AG04450 (cell line): ENCODE data around the gene LRIG1. TPM values are rescaled to one million over a fixed set of nuclear protein-coding genes. Genes with fewer than 3 reads are reported as not detected.

Experiments
- CTCF ChIA-PET: fragments of 300-600, 350-600 bp; formaldehyde crosslinking; extraction: SDS; loops from one replicate; lab custom pipeline; 2022; ENCODE audit warnings: antibody characterized with exemption, inconsistent platforms; lab: Charles Lee
- POLR2A ChIA-PET: fragments of 350-600 bp; formaldehyde crosslinking; extraction: SDS; loops from one replicate; lab custom pipeline; 2021; ENCODE audit warnings: antibody characterized with exemption, inconsistent platforms; lab: Yijun Ruan, JAX
- DNase-seq: peaks from one replicate; pipeline ENCODE4 v3.0.0-alpha.2; 2011; ENCODE audit warnings: low read depth, low spot score
- H3K27ac ChIP-seq: one replicate; pipeline ENCODE4 v1.5.1; 2012; ENCODE audit warnings: low read depth, low read length, control low read depth
- H3K27me3 ChIP-seq: one replicate; pipeline ENCODE4 v1.6.0; 2012; ENCODE audit warnings: low read length; ENCODE audit not compliant: control insufficient read depth, insufficient read depth
- H3K4me3 ChIP-seq: 2 replicates; pipeline ENCODE4 v1.5.1; 2011; ENCODE audit warnings: mild to moderate bottlenecking, low read depth, low read length, control low read depth
- H3K9me3 ChIP-seq: 2 replicates; pipeline ENCODE4 v1.5.1; 2012; ENCODE audit warnings: low read length; ENCODE audit not compliant: control insufficient read depth, insufficient read depth
- polyA plus RNA-seq: library from polyadenylated mRNA; depleted of rRNA; stranded (reverse); fragments of >200 nt; gene quantifications from 2 replicates; pipeline ENCODE4 v1.2.3, GENCODE V29; 2011
- TF ChIP-seq, protein P1 (sequence below): IDR thresholded peaks from 2 replicates; pipeline ENCODE4 v1.5.1; 2011; ENCODE audit warnings: low read depth, low read length, control low read depth, inconsistent platforms

The LRIG1 gene
- polyA plus RNA-seq, 1 experiment = 68.3 TPM

DNA sequence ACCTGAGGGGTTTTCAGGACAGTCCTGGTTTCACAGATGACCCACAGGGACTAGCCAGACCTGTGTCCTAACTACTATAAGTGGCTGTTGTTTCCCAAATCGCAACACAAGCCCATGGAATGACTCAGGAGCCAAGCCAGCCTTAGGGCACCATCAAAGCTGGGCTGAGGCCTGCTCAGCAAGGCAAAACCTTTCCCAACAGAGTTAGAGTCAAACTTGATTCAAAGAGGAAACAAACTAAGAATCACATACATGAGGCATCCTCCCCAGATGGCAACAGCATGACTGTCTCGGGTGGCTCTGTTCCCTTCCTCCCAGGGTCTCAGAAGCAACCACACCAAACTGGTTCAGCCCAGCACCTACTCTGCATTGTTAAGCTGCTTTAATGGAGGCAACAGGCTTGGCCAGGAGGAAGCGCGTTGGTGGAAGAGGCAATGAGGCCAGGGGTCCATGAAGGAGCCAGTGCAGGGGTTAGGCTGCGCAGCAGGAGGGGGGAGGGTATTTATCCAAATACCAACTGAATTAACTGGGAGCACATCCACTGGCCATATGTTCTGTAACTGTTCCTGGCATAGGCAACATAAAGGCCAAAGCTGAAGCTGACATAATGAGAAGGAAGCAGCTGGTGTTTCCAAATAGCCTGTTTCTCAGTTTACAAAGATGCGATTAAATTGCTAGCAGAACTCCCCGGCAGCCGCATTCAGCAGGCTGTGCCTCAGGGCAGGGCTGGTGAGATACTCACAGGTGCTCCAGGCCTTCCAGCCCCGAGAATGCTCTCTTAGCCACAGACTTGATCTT is 102.4 kb downstream of the LRIG1 start:
- no peaks in the 10 kb centered on the region for H3K27me3 ChIP-seq
- no peaks in the 10 kb centered on the region; the same call in 1 of the 2 replicates for H3K9me3 ChIP-seq
- peak overlapping the region; percentile 49 for H3K27ac ChIP-seq
- no peak overlapping the region for H3K4me3 ChIP-seq
- TF ChIP-seq, protein P1, sequence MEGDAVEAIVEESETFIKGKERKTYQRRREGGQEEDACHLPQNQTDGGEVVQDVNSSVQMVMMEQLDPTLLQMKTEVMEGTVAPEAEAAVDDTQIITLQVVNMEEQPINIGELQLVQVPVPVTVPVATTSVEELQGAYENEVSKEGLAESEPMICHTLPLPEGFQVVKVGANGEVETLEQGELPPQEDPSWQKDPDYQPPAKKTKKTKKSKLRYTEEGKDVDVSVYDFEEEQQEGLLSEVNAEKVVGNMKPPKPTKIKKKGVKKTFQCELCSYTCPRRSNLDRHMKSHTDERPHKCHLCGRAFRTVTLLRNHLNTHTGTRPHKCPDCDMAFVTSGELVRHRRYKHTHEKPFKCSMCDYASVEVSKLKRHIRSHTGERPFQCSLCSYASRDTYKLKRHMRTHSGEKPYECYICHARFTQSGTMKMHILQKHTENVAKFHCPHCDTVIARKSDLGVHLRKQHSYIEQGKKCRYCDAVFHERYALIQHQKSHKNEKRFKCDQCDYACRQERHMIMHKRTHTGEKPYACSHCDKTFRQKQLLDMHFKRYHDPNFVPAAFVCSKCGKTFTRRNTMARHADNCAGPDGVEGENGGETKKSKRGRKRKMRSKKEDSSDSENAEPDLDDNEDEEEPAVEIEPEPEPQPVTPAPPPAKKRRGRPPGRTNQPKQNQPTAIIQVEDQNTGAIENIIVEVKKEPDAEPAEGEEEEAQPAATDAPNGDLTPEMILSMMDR = no peak
- CTCF ChIA-PET = interaction anchor here (0.6 to 1.7 kb wide), 3 partner anchors 9 to 424 kb away, joined by 3 to 16 read pairs (median 5); no protein-coding TSS in a partner anchor
- DNase-seq = peak; percentile 65
- POLR2A ChIA-PET = no interaction called here

DNA sequence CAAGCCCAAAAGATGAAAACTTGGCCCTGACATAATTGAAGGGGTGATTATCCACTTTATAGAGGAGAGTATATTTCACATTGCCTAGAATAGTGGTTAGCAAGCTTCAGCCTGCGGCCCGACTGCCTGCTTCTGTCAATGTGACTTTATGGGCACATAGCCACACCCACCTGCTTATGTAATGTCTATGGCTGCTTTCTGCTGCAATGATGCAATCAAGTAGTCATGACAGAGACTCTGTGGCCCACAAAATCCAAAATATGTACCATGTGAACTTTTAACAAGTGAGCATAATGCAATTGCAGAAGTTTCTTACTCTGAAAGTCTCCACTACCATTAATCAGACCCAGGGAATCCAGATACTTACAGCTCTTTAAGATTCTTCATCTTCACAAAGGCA is 103.1 kb downstream of the LRIG1 start:
- Histone ChIP-seq H3K27ac (no peak overlapping the region), H3K9me3 (no peaks in the 10 kb centered on the region; the same call in 1 of the 2 replicates), H3K4me3 (no peak overlapping the region), H3K27me3 (no peaks in the 10 kb centered on the region)
- CTCF ChIA-PET = interaction anchor here (0.6 to 1.7 kb wide), 3 partner anchors 10 to 424 kb away, joined by 3 to 16 read pairs (median 5); no protein-coding TSS in a partner anchor
- TF ChIP-seq, protein P1 = no peak
- no peak for DNase-seq
- POLR2A ChIA-PET = no interaction called here

DNA sequence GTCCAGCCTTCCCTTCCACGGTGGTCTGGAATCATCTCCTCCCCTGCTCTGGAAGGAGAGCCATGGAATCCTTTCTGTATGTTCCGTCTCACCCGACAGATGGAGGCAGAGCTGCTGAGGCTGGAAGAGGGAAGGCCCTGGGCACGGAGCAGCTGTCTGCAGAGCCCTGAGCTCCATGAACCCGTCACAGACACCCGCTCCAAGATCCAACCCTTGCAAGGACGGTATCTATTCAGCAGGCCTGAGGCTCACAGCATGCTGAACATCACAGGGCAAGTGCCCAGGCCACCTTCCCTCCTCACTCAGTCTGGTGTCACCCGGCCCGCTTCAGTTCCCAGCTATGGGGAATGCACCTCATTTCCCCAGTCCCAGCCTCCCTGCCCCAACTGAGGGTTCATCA is 103.9 kb downstream of the LRIG1 start:
- H3K27me3 ChIP-seq = no peaks in the 10 kb centered on the region
- H3K9me3 ChIP-seq = no peaks in the 10 kb centered on the region; the same call in 1 of the 2 replicates
- no peak overlapping the region for H3K4me3 ChIP-seq
- TF ChIP-seq, protein P1 = no peak
- no peak overlapping the region for H3K27ac ChIP-seq
- CTCF ChIA-PET = interaction anchor here (1.7 kb wide), 1 partner anchor 11 kb away, joined by 16 read pairs; no protein-coding TSS in a partner anchor
- DNase-seq = no peak
- POLR2A ChIA-PET = interaction anchor here (0.6 kb wide), 1 partner anchor 17 kb away, joined by 3 read pairs; no protein-coding TSS in a partner anchor

DNA sequence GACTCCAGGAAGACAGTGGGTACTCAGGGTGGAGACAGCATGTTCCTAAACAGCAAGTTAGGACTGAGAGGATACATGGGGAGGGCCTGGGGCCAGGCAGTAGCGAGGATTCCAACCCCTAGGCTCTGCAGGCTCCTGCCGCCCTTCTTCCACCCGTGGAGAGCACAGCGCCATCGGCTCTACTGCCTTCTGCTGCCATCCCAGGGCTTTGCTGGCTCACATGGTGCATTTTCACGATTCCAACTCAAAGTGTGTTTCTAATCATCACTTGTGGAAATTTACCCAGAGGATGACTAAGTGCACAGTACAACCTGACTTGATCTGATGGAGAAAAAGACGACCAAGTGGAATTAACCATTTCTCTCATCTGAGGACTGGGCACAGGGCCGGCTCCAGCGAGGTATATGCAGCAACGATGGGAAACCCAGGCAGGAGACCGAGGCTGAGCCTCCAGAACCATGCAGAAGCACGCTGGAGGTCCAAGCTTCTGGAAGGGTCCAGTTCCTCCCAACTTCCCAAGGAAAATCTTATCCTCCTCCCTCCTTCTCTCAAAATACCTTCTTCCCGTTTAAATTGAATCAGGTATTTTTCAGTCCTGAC is 104.6 kb downstream of the LRIG1 start:
- H3K9me3 ChIP-seq = no peaks in the 10 kb centered on the region; the same call in 1 of the 2 replicates
- POLR2A ChIA-PET = no interaction called here
- H3K27me3 ChIP-seq = no peaks in the 10 kb centered on the region
- TF ChIP-seq, protein P1 = no peak
- H3K27ac ChIP-seq = no peak overlapping the region
- DNase-seq = no peak
- CTCF ChIA-PET = interaction anchor here (1.7 kb wide), 1 partner anchor 11 kb away, joined by 16 read pairs; no protein-coding TSS in a partner anchor
- H3K4me3 ChIP-seq = no peak overlapping the region
